GM21786 (cell line): ENCODE measurements around the gene SUPT3H.
"Not testable (repeated sequence)": the region's sequence is repeated elsewhere in the genome, so short reads cannot be mapped to it uniquely, and the experiment has no call there.

Experiments
- ATAC-seq: cut with Tn5 transposase; IDR thresholded peaks from one replicate; pipeline ENCODE4 v1.9.1; 2021; ENCODE audit not compliant: unreplicated experiment

Gene SUPT3H

DNA sequence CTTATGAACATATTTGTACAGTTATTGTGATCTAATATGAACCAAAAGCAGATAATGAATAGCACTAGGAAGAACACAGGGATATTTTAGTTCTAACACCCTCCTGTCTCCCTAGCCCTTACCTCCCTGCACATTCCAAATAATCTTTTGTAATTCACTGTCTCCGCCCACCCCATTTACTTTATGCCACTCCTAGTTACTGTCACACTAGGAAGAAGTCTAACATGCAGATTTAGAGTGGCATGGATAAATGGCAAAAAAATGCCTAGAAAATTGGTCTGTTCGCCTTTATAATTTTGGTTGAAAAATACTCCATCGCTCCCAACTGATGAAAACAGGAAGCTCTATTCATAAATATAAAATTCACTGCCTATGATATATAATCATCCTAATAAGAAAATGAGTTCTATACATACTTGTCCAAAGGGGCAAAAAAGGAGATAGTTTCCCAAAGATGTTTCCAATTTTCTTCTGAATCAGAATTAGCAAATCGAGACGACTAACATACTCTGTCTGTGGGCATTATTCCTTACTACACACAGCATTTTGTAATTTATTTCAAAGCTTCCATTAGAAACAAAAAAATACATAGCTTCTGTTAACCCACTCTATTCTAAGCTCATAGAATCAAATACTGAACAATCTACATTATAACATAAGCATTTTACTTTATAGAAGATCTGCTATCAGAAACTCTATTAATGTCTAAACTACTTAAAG, 50.9 kb downstream of the SUPT3H start:
- no peak for ATAC-seq

DNA sequence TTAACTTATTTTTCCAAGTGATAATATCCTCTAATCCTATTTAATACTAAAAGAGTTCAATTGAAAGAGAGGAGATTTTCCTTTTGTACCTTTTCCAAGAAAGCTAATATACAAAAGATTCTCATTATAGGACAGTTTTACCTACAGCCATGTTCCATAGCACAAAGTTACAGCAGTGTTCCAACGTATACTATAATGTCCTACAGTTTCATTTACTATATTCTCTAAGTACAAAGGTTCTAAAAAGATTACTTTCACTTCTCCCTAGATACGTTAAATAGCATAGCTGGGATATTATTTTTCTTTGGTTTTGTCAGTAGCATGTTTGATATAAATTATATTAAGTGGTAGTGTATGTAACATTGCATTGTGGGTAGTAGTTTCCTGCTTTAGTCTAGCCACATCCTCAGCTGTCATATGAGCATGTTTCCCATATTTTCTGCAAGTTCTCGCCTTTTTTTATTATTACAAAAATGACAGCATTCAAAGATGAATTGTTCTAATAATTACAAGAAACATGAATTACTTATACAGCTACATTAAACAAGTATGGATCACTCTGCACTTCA, 54.0 kb downstream of the SUPT3H start:
- no peak for ATAC-seq

DNA sequence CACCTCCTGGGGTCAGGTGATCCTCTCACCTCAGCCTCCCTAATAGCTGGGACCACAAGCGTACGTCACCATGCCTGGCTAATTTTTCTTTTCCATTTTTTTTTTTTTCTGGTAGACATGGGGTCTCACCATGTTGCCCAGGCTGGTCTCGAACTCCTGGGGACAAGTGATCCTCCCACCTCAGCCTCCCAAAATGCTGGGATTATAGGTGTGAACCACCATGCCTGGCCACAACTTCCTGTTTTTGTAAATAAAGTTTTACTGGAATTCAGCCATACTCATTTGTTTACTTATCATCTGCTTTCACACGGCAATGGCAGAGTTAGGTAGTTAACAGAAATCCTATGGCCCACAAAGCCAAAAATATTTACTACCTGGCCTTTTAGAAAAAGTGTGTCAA, 57.4 kb downstream of the SUPT3H start:
- no peak for ATAC-seq

DNA sequence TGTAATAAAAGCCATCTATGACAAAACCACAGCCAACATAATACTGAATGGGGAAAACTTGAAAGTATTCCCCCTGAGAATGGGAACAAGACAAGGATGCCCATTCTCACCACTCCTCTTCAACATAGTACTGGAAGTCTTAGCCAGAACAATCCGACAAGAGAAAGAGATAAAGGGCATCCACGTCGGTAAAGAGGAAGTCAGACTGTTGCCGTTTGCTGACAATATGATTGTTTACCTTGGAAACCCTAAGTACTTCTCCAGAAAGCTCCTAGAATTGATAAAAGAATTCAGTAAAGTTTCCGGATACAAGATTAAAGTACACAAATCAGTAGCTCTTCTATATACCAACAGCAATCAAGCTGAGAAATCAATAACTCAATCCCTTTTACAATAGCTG, 63.6 kb downstream of the SUPT3H start:
- no peak for ATAC-seq

DNA sequence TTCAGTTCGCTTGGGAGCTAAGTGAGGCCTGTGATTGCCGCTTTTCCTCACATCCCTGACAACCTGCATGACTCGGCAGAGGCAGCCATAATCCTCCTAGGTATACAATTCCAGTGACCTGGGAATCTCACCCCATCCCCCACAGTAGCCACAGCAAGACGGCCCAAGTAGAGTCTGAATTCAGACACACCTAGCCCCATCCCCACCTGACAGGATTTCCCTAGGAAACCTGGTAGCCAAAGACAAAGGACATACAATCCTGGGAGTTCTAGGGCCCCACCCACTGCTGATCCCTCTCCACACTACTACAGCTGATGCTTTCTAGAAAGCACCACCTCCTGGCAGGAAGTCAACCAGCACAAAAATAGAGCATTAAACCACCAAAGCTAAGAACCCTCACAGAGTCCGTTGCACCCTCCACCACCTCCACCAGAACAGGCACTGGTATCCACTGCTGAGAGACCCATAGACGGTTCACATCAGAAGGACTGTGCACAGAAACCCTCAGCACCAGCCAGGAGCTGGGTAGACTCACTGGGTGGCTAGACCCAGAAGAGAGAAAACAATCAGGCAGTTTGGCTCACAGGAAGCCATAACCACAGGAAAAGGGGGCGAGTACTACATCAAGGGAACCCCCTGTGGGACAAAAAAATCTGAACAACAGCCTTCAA, 67.5 kb downstream of the SUPT3H start:
- ATAC-seq: no peak

DNA sequence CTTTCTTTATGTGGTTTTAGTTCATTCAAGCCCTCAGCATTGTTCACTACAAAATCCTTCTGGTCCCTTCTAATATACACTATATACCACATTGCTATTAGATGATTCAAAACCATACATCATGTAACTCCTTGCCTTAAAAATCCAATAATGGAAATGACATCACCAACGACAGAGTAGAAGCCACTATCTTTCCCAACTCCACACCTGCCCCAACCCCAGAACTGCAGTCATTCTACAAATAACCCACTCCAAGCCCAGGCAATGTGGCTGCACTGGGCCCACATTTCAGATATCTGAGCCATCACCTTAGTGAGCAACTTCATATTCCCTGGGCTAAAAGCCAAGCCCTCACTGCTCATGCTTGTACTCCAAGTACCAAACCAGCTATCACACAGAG, 72.2 kb downstream of the SUPT3H start:
- ATAC-seq: no peak

DNA sequence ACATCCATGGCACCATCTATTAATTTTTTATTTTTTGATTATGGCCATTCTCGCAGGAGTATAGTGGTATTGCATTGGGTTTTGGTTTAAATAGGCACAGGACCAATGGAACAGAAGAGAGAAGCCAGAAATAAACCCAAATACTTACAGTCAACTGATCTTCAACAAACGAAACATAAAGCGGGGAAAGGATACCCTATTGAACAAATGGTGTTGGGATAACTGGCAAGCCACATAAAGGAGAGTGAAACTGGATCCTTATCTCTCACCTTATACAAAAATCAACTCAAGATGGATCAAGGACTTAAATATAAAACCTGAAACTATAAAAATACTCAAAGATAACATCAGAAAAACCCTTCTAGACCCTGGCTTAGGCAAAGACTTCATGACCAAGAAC, 74.9 kb downstream of the SUPT3H start:
- ATAC-seq: no peak

DNA sequence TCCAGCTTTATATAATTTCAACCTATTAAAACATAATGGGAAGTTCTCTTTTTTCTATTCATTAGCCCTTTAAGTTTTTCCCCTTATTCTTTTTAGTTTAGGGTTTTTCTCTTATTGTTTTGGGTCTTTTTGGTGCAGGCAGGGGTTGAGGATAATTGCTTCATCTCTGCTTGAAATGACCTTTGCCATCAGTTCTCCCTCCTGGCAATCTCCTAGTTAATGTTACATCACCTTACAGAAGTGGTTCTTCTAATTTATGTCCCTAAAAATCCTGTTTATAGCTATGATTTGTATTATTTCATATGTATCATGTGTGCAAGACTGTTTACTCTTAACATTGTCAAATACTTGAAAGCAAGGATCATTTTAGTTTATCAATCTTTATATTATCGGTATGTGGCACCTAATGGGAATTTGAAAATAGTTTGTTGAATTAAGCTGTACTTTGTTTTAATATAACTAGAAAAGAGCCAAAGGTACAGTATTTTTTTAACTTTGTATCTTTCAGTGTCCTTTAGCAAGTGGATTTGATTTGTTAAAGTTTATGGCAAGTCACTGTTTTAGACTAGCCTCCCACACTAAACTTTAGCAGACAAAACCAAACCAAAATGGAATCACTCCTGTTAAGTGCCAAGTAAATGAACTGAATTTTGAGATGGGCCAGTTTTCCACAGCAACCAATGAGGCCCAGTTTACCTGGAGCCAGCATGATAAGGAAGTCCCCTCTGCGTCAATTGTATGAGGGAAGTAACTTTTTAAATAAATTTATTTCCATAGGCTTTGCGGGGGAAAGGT, 76.2 kb downstream of the SUPT3H start:
- no peak for ATAC-seq

DNA sequence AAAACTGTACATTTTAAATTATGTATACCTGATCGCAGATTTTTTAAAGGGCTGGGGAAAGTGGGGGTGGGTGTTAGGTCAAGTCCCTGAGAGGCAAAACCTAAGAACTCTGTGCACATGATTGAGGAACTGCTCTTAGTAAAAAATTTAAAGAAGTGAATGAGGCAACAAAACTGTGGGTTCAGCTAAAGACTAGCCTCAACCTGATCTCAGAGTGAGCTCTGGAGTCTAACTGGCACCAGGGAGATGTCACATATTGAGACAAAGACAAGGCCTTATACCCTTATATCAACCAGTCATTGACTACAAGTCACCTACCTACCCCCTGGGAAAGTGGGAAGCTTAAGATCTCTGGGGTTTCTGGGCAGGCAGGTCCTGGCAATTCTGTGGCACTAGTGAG, 77.0 kb downstream of the SUPT3H start:
- no peak for ATAC-seq

DNA sequence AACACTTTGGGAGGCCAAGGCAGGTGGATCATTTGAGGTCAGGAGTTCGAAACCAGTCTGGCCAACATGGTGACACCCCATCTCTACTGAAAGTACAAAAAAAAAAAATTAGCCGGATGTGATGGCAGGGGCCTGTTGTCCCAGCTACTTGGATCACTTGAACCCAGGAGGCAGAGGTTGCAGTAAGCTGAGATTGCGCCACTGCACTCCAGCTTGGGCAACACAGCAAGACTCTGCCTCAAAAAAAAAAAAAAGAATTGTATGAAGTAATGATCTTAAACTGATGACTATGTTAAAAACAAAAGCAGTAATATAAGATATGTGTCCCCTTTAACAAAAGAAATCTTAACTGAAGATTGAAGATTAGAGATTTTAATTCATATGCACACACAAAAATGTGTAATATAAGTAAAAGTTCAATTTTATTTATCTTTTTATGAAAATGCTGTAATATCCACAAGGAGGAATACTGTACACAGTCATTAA, 78.6 kb downstream of the SUPT3H start:
- no peak for ATAC-seq

DNA sequence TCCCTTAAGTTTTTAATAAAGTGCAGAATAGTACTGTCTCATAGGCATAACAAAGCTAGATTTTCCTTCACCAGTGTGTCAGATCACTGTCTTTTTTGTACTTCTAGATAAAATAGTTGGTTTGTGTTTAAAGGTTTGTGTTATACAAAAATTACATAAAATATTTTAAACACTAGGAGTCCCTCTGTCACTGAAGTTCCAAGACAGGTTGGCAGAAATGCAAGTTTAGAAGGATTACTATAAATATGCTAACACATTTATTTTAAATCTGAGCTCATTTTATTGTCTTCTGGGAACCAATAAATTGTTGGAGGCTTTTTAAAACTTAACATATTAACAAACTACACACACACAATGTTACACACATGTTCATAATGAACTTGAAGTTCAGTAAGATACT, 80.4 kb downstream of the SUPT3H start:
- no peak for ATAC-seq

DNA sequence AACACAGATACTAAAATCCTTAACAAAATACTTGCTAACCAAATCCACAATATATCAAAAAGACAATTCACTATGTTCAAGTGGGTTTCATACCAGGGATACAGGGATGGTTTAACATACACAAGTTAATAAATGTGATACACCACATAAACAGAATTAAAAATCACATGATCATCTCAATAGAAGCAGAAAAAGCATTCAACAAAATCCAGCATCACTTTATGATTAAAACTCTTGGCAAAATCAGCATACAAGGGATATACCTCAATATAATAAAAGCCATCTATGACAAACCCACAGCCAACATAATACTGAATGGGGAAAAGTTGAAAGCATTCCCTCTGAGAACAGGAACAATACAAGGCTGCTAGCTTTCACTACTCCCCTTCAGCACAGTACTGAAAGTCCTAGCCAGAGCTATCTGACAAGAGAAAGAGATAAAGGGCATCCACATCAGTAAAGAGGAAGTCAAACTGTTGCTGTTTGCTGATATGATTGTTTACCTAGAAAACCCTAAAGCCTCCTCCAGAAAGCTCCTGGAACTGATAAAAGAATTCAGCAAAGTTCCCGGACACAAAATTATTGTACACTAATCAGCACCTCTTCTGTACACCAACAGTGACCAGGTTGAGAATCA, 83.6 kb downstream of the SUPT3H start:
- not testable (repeated sequence) for ATAC-seq

DNA sequence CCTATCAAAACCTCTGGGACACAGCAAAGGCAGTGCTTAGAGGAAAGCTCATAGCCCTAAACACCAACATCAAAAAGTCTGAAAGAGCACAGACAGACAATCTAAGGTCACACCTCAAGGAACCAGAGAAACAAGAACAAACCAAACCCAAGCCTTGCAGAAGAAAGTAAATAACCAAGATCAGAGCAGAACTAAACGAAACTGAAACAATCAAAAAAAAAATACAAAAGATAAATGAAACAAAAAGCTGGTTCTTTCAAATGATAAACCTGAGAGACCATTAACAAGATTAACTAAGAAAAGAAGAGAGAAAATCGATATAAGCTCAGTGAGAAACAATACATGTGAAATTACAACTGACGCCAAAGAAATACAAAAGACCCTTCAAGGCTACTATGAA, 84.4 kb downstream of the SUPT3H start:
- no peak for ATAC-seq

DNA sequence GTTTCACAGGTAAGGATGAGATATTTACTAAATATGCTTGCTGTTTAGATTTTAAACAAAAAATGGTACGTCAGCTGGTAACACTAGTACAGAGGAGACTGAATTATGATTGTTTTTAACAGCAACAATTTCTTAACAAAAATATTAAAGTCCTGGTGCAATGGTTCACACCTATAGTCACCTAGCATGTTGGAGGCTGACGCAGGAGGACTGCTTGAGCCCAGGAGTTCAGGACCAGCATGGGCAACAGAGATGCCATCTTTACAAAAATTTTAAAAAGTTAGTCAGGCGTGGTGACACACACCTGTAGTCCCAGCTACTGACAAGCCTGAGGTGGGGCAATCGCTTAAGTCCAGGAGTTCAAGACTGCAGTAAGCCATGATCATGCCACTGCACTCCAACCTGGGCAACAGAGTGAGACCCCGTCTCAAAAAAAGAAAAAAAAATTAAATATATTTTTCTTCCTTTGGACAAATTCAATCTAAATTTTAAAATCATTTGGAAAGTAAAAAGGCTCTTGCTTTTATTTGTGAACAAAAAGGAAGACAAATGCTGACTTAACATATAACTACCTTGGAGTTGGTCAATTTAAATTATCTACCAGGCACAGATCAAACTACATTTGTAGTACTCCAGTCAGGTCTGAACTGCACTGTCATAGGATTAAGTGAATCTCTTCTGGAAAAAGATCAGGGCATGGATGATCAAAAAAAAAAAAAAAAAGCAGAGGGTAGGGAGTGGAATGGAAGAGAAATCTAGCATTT, 87.8 kb downstream of the SUPT3H start:
- no peak for ATAC-seq

DNA sequence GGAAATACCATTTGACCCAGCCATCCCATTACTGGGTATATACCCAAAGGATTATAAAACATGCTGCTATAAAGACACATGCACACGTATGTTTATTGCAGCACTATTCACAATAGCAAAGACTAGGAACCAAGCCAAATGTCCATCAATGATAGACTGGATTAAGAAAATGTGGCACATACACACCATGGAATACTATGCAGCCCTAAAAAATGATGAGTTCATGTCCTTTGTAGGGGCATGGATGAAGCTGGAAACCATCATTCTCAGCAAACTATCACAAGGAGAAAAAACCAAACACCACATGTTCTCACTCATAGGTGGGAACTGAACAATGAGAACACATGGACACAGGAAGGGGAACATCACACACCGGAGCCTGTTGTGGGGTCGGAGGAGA, 91.0 kb downstream of the SUPT3H start:
- ATAC-seq: not testable (repeated sequence)

DNA sequence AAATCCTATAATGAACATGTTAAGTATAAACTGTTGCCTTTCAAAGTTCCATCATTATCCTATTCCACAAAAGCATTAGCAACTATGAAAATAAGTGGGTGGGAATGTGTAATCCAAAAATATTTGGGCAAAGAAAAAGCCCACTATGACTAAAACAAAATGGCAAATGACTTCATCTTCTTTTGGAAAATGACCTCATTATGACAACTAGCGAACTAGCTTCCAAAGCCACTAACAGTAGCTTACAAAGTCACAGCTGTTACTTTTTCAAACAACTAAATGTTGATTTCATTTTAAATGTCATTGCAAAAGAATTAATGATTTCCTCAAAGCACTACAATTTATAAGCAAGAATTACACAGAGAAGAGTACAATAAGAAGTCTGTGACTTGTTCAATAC, 99.4 kb downstream of the SUPT3H start:
- ATAC-seq: no peak

DNA sequence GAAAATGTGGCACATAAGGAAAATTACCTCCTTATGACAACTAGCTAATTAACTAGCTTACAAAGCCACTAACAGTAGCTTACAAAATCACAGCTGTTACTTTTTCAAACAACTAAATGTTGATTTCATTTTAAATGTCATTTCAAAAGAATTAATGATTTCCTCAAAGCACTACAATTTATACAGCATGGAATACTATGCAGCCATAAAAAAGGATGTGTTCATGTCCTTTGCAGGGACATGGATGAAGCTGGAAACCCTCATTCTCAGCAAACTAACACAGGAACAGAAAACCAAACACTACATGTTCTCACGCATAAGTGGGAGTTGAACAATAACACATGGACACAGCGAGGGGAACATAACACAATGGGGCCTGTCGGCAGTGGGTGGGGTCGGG, 100.0 kb downstream of the SUPT3H start:
- ATAC-seq: not testable (repeated sequence)

DNA sequence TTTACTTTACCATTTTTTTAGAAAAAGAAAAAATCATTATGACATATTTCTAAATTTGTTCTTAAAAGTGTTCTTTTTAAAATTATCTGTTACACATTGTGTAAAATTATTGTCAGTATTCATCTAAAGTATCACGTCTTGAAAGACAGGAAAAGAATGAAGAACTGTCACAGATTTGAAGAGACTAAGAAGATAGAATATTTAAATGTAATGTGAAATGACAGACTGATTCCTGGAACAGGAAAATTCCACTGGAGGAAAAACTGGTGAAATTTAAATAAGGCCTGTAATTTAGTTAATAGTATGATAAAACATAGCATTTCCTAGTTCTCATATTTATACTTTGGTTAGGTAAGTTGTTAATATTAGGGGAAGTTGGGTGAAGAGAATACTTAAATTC, 102.4 kb downstream of the SUPT3H start:
- no peak for ATAC-seq

DNA sequence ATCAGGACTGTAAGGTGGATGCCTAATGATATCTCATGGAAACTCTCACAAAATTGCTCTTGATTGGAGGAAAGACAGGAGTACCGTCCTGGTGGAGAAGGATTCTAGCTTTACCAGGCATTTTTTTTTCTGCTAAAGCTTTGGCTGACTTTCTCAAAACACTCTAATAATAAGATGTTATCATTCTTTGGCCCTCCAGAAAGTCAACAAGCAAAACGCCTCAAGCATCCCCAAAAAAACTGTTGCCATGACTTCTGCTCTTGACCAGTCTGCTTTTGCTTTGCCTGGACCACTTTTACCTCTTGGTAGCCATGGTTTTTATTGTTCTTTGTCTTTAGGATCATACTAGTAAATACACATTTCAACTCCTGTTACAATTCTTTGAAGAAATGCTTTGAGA, 105.1 kb downstream of the SUPT3H start:
- no peak for ATAC-seq

DNA sequence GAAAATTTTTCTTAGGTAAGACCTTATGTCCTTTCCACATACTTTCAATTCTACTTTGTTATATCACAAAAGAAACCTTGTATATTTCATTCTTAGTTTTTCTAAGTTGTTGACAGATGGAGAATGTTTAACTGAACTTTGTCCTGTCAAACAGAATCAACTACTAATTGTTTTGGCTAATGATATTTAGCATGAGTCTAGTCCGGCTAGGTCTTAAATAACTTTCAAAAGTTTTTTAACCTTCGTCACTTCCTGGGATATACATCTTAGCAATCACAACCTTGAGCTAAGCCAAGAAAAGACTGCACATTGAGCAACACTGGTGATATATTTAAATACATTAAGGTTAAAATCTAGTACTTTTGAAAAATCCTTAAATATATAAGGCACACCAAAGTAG, 112.5 kb downstream of the SUPT3H start:
- no peak for ATAC-seq
